H9 (cell line): ENCODE results near the gene PPP1R16B. TPM values are rescaled to one million over a fixed set of nuclear protein-coding genes. Genes with fewer than 3 reads are reported as not detected.

Experiments
- DNase-seq: peaks from one replicate; pipeline ENCODE4 v3.0.0-alpha.2; 2017
- H2AFZ ChIP-seq: one replicate; pipeline ENCODE4 v1.6.1; 2013; ENCODE audit warnings: mild to moderate bottlenecking, low read length, control low read depth, moderate library complexity
- H2AK5ac ChIP-seq: 2 replicates; pipeline ENCODE4 v1.6.1; 2013; ENCODE audit warnings: low read length, control low read depth, mixed read lengths; ENCODE audit not compliant: insufficient read length
- H2BK120ac ChIP-seq: one replicate; pipeline ENCODE4 v1.6.1; 2013; ENCODE audit warnings: low read depth, mild to moderate bottlenecking, low read length, control low read depth, inconsistent platforms; ENCODE audit not compliant: poor library complexity, severe bottlenecking
- H2BK12ac ChIP-seq: 2 replicates; pipeline ENCODE4 v1.6.1; 2013; ENCODE audit warnings: low read length, control low read depth, mixed read lengths, low read depth; ENCODE audit not compliant: insufficient read length
- H2BK15ac ChIP-seq: 2 replicates; pipeline ENCODE4 v1.6.1; 2013; ENCODE audit warnings: low read depth, low read length, control low read depth
- H2BK20ac ChIP-seq: one replicate; pipeline ENCODE4 v1.6.1; 2013; ENCODE audit warnings: low read depth, mild to moderate bottlenecking, low read length, control low read depth, inconsistent platforms; ENCODE audit not compliant: poor library complexity, severe bottlenecking
- H2BK5ac ChIP-seq: 2 replicates; pipeline ENCODE4 v1.6.1; 2013; ENCODE audit warnings: low read length, control low read depth, mixed read lengths; ENCODE audit not compliant: insufficient read length
- H3K14ac ChIP-seq: 2 replicates; pipeline ENCODE4 v1.6.1; 2013; ENCODE audit warnings: low read length, control low read depth; ENCODE audit not compliant: insufficient read depth
- H3K18ac ChIP-seq: 2 replicates; pipeline ENCODE4 v1.6.1; 2013; ENCODE audit warnings: low read depth, mild to moderate bottlenecking, mixed read lengths, low read length, control low read depth; ENCODE audit not compliant: insufficient read length
- H3K23ac ChIP-seq: 2 replicates; pipeline ENCODE4 v1.6.1; 2013; ENCODE audit warnings: low read length, control low read depth, mixed read lengths, low read depth; ENCODE audit not compliant: insufficient read length
- H3K23me2 ChIP-seq: 2 replicates; pipeline ENCODE4 v1.6.1; 2013; ENCODE audit warnings: low read depth, mild to moderate bottlenecking, mixed read lengths, low read length, control low read depth; ENCODE audit not compliant: insufficient read length, poor library complexity, severe bottlenecking
- H3K27ac ChIP-seq: 2 replicates; pipeline ENCODE4 v1.5.1; 2013; ENCODE audit warnings: low read length, control low read depth, mixed read lengths, low read depth; ENCODE audit not compliant: insufficient read length
- H3K27me3 ChIP-seq: 2 replicates; pipeline ENCODE4 v1.6.1; 2013; ENCODE audit warnings: low read length, control low read depth, inconsistent platforms; ENCODE audit not compliant: insufficient read depth
- H3K4ac ChIP-seq: 2 replicates; pipeline ENCODE4 v1.6.1; 2013; ENCODE audit warnings: low read depth, mild to moderate bottlenecking, control low read depth, inconsistent platforms, low read length, moderate library complexity
- H3K4me1 ChIP-seq: 2 replicates; pipeline ENCODE4 v1.6.1; 2013; ENCODE audit warnings: low read length, control low read depth, inconsistent platforms; ENCODE audit not compliant: insufficient read depth
- H3K4me2 ChIP-seq: 2 replicates; pipeline ENCODE4 v1.6.1; 2013; ENCODE audit warnings: low read length, control low read depth, mixed read lengths; ENCODE audit not compliant: insufficient read length, insufficient read depth
- H3K56ac ChIP-seq: 2 replicates; pipeline ENCODE4 v1.6.1; 2013; ENCODE audit warnings: low read depth, mild to moderate bottlenecking, mixed read lengths, low read length, control low read depth; ENCODE audit not compliant: insufficient read length
- H3K79me1 ChIP-seq: 2 replicates; pipeline ENCODE4 v1.6.1; 2013; ENCODE audit warnings: low read depth, mild to moderate bottlenecking, moderate library complexity, low read length, control low read depth, inconsistent platforms; ENCODE audit not compliant: insufficient read depth, poor library complexity, severe bottlenecking
- H3K79me2 ChIP-seq: 2 replicates; pipeline ENCODE4 v1.6.1; 2013; ENCODE audit warnings: low read length, control low read depth, inconsistent platforms; ENCODE audit not compliant: insufficient read depth
- H3K9ac ChIP-seq: 2 replicates; pipeline ENCODE4 v1.6.1; 2013; ENCODE audit warnings: low read length, control low read depth, mixed read lengths; ENCODE audit not compliant: insufficient read length; ENCODE audit errors: extremely low read depth
- H3K9me3 ChIP-seq: one replicate; pipeline ENCODE4 v1.6.1; 2013; ENCODE audit warnings: low read depth, low read length, inconsistent platforms; ENCODE audit not compliant: control insufficient read depth
- H3T11ph ChIP-seq: one replicate; pipeline ENCODE4 v1.6.1; 2013; ENCODE audit warnings: mild to moderate bottlenecking, low read length, control low read depth, inconsistent platforms
- H4K20me1 ChIP-seq: one replicate; pipeline ENCODE4 v1.6.1; 2013; ENCODE audit not compliant: control insufficient read depth, insufficient read length, insufficient read depth
- H4K5ac ChIP-seq: 2 replicates; pipeline ENCODE4 v1.6.1; 2013; ENCODE audit warnings: low read depth, mild to moderate bottlenecking, mixed read lengths, low read length, control low read depth; ENCODE audit not compliant: insufficient read length
- H4K8ac ChIP-seq: replicated peaks from 2 replicates; pipeline ENCODE4 v1.6.1; 2013; ENCODE audit warnings: low read length, control low read depth, mixed read lengths, low read depth; ENCODE audit not compliant: insufficient read length
- H4K91ac ChIP-seq: 2 replicates; pipeline ENCODE4 v1.6.1; 2013; ENCODE audit warnings: low read depth, mild to moderate bottlenecking, moderate library complexity, mixed read lengths, low read length, control low read depth; ENCODE audit not compliant: insufficient read length
- H3K27ac Mint-ChIP-seq, 3 experiments: 2 replicates in 2 of 3; 3 replicates in 1 of 3; pipeline ENCODE4 v1.8.0; 2020 to 2021; ENCODE audit warnings: mixed read lengths in 3 of 3, mild to moderate bottlenecking in 1 of 3, moderate library complexity in 1 of 3
- H3K27me3 Mint-ChIP-seq: 2 replicates; pipeline ENCODE4 v1.8.0; 2021; ENCODE audit warnings: low read depth, mild to moderate bottlenecking, moderate library complexity, mixed read lengths
- H3K36me3 Mint-ChIP-seq, 3 experiments: 2 replicates in 2 of 3; 3 replicates in 1 of 3; pipeline ENCODE4 v1.8.0; 2020 to 2021; ENCODE audit warnings: low read depth in 3 of 3, mixed read lengths in 3 of 3; ENCODE audit not compliant: insufficient read depth in 1 of 3
- H3K4me1 Mint-ChIP-seq, 2 experiments: 2 replicates each; pipeline ENCODE4 v1.8.0; 2020; ENCODE audit warnings: mixed read lengths in 2 of 2
- H3K4me3 Mint-ChIP-seq, 2 experiments: 2 replicates in 1 of 2; 3 replicates in 1 of 2; pipeline ENCODE4 v1.8.0; 2020 to 2021; ENCODE audit warnings: mild to moderate bottlenecking in 2 of 2, mixed read lengths in 2 of 2, moderate library complexity in 1 of 2
- H3K9me3 Mint-ChIP-seq, 2 experiments: 2 replicates in 1 of 2; 3 replicates in 1 of 2; pipeline ENCODE4 v1.8.0; 2020; ENCODE audit warnings: mild to moderate bottlenecking in 2 of 2, mixed read lengths in 2 of 2, moderate library complexity in 1 of 2
- WGBS: extraction: QIAGEN DNeasy Blood & Tissue Kit; methylation state at CpG from one replicate; pipeline ENCODE4 v1.1.7; 2013; ENCODE audit warnings: missing lambda C conversion rate, low lambda C conversion rate, mixed read lengths; ENCODE audit not compliant: insufficient read length; ENCODE audit errors: extremely low coverage; 5-methylcytosine and 5-hydroxymethylcytosine counted together
- total RNA-seq: library from RNA; stranded (reverse); gene quantifications from 2 replicates; pipeline ENCODE4 v1.2.1, GENCODE V29; 2021
- TF ChIP-seq, protein P1 (sequence below): fragments of 200-600 bp; sonication (generic); conservative IDR thresholded peaks from 3 replicates; pipeline ENCODE4 v1.8.0; 2021; ENCODE audit warnings: antibody characterized with exemption, mild to moderate bottlenecking

Gene PPP1R16B
- total RNA-seq, 1 experiment from 2014 or later: 8.2 TPM

- Histone ChIP-seq H3K27ac (no peak overlapping the region), H2AK5ac (no peak overlapping the region), H4K20me1 (no peaks in the 10 kb centered on the region), H3K18ac (no peak overlapping the region), H3K23ac (no peak overlapping the region), H4K8ac (no peak overlapping the region), H3K14ac (no peak overlapping the region), H3K4me1 (peaks cover 4% of the 10 kb centered on the region; the same call in 1 of the 2 replicates), H2BK5ac (no peak overlapping the region), H3K4me2 (no peak overlapping the region), H2BK12ac (no peak overlapping the region), H3K27me3 (no peaks in the 10 kb centered on the region), H3K23me2 (no peaks in the 10 kb centered on the region), H2AFZ (no peak overlapping the region), H3K79me1 (no peaks in the 10 kb centered on the region), H2BK15ac (no peak overlapping the region), H3K9me3 (no peaks in the 10 kb centered on the region), H3K4ac (no peak overlapping the region), H4K91ac (no peak overlapping the region), H3K56ac (no peak overlapping the region), H2BK20ac (no peak overlapping the region), H4K5ac (no peak overlapping the region), H3T11ph (no peak overlapping the region), H3K9ac (no peak overlapping the region), H2BK120ac (no peak overlapping the region), H3K79me2 (no peaks in the 10 kb centered on the region)
- Mint-ChIP-seq H3K27me3 (no peaks in the 10 kb centered on the region), H3K4me1 (peaks cover 27 to 30% of the 10 kb centered on the region in 2 experiments), H3K36me3 (no peaks in the 10 kb centered on the region), H3K27ac (peak overlapping the region in 2 of 3 experiments; percentile 49 to 85; a peak in 1 of 7 replicates), H3K9me3 (no peaks in the 10 kb centered on the region; a peak in 1 of 5 replicates), H3K4me3 (no peak overlapping the region)
- WGBS: no CpG with 5 or more reads among the region's 11 CpGs
- no peak for DNase-seq
- TF ChIP-seq, protein P1, sequence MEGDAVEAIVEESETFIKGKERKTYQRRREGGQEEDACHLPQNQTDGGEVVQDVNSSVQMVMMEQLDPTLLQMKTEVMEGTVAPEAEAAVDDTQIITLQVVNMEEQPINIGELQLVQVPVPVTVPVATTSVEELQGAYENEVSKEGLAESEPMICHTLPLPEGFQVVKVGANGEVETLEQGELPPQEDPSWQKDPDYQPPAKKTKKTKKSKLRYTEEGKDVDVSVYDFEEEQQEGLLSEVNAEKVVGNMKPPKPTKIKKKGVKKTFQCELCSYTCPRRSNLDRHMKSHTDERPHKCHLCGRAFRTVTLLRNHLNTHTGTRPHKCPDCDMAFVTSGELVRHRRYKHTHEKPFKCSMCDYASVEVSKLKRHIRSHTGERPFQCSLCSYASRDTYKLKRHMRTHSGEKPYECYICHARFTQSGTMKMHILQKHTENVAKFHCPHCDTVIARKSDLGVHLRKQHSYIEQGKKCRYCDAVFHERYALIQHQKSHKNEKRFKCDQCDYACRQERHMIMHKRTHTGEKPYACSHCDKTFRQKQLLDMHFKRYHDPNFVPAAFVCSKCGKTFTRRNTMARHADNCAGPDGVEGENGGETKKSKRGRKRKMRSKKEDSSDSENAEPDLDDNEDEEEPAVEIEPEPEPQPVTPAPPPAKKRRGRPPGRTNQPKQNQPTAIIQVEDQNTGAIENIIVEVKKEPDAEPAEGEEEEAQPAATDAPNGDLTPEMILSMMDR: no peak
Measured at GRCh38 chr20:38875175-38875993, 69.9 kb downstream of the PPP1R16B start.
